Calu3 (cell line): Measurements from ENCODE around the gene PELI3. TPM values are rescaled to one million over a fixed set of nuclear protein-coding genes. Genes with fewer than 3 reads are reported as not detected.

Experiments used
- BruUV-seq: library from RNA; stranded (reverse); fragments of 400-500 nt; replicated peaks from 2 replicates; lab custom pipeline; 2021; lab: Mats Ljungman, UMichigan
- CTCF ChIA-PET: fragments of 300-600 bp; sonication (Branson Sonifier 250); formaldehyde crosslinking; loops from one replicate; lab custom pipeline; 2022; ENCODE audit warnings: antibody characterized with exemption; lab: Charles Lee
- DNase-seq: peaks from one replicate; pipeline ENCODE4 v3.0.0; 2022
- H3K27ac Mint-ChIP-seq: one replicate; pipeline ENCODE4 v1.8.0; 2022; ENCODE audit warnings: mixed read lengths; ENCODE audit not compliant: unreplicated experiment
- H3K27me3 Mint-ChIP-seq: one replicate; pipeline ENCODE4 v1.8.0; 2022; ENCODE audit warnings: mixed read lengths; ENCODE audit not compliant: unreplicated experiment
- H3K36me3 Mint-ChIP-seq: one replicate; pipeline ENCODE4 v1.8.0; 2022; ENCODE audit warnings: mild to moderate bottlenecking, moderate library complexity, mixed read lengths; ENCODE audit not compliant: insufficient read depth, unreplicated experiment
- H3K4me1 Mint-ChIP-seq: one replicate; pipeline ENCODE4 v1.8.0; 2022; ENCODE audit warnings: mild to moderate bottlenecking, low read depth, mixed read lengths; ENCODE audit not compliant: unreplicated experiment
- H3K4me3 Mint-ChIP-seq: one replicate; pipeline ENCODE4 v1.8.0; 2022; ENCODE audit warnings: mild to moderate bottlenecking, low read depth, moderate library complexity, mixed read lengths; ENCODE audit not compliant: unreplicated experiment
- H3K9me3 Mint-ChIP-seq: one replicate; pipeline ENCODE4 v1.8.0; 2022; ENCODE audit warnings: low read depth, mixed read lengths; ENCODE audit not compliant: unreplicated experiment
- intact Hi-C: fragments of 100-400 bp; cut with micrococcal nuclease; formaldehyde crosslinking; loops from one replicate; pipeline ENCODE4 v1.10.0; 2022; ENCODE audit not compliant: unreplicated experiment
- total RNA-seq: library from RNA; stranded (reverse); gene quantifications from 2 replicates; pipeline ENCODE4 v1.2.3, GENCODE V29; 2022
- TF ChIP-seq, protein P1 (sequence below): fragments of 200-600 bp; IDR thresholded peaks from one replicate; pipeline ENCODE4 v1.8.0; 2022; ENCODE audit warnings: antibody characterized with exemption; ENCODE audit not compliant: unreplicated experiment

PELI3 gene
- total RNA-seq, 1 experiment from 2014 or later: 7.6 TPM

DNA sequence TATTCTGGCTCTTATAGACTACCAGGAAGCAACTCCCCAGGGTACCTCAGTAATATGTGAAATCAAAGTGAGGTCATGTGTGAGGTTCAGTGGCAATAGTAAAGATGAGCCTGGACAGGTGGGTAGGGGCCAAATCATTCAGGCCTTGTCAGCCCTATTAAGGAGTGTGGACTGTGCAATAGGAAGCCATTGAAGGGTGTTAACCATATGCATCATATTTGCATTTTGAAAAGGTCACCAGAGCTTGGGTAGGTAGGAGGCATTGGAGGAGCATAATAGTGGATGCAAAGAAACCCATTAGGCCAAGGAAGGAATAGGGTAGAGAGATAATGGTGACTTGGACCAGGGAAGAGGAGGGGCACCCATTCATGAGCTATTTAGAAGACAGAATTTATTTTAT, 19.7 kb upstream of the PELI3 start:
- no peak for DNase-seq
- Mint-ChIP-seq H3K4me1 (no peaks in the 10 kb centered on the region), H3K27me3 (peaks cover 93% of the 10 kb centered on the region), H3K9me3 (no peaks in the 10 kb centered on the region), H3K36me3 (no peaks in the 10 kb centered on the region), H3K4me3 (no peak overlapping the region), H3K27ac (no peak overlapping the region)
- intact Hi-C loops: no loop called here
- no TSS peak for BruUV-seq
- CTCF ChIA-PET: no interaction called here
- TF ChIP-seq, protein P1, sequence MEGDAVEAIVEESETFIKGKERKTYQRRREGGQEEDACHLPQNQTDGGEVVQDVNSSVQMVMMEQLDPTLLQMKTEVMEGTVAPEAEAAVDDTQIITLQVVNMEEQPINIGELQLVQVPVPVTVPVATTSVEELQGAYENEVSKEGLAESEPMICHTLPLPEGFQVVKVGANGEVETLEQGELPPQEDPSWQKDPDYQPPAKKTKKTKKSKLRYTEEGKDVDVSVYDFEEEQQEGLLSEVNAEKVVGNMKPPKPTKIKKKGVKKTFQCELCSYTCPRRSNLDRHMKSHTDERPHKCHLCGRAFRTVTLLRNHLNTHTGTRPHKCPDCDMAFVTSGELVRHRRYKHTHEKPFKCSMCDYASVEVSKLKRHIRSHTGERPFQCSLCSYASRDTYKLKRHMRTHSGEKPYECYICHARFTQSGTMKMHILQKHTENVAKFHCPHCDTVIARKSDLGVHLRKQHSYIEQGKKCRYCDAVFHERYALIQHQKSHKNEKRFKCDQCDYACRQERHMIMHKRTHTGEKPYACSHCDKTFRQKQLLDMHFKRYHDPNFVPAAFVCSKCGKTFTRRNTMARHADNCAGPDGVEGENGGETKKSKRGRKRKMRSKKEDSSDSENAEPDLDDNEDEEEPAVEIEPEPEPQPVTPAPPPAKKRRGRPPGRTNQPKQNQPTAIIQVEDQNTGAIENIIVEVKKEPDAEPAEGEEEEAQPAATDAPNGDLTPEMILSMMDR: no peak

DNA sequence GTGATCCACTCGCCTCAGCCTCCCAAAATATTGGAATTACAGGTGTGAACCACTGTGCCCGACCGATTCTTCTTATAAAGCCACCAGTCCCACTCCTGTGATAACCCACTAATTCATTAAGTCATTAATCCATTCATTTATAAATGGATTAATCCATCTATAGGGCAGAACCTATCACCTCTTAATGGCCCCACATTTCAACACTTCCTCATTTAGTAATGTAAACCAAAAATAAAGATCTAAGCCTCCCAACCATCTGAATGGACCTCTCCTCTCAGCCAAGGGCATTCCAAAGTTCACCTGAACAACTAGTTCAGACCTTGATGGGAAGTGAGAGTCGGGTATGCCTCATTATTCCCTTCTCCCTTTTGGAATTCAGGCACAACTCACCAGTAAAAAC, 18.2 kb upstream of the PELI3 start:
- intact Hi-C loops: no loop called here
- no peak for DNase-seq
- Mint-ChIP-seq H3K4me3 (no peak overlapping the region), H3K27me3 (peaks cover 85% of the 10 kb centered on the region), H3K36me3 (no peaks in the 10 kb centered on the region), H3K9me3 (no peaks in the 10 kb centered on the region), H3K4me1 (no peaks in the 10 kb centered on the region), H3K27ac (no peak overlapping the region)
- no TSS peak for BruUV-seq
- TF ChIP-seq, protein P1: no peak
- CTCF ChIA-PET: interaction anchor here (1.2 kb wide), 1 partner anchor 10 kb away, joined by 3 read pairs; the partner anchor contains the start of gene MRPL11

DNA sequence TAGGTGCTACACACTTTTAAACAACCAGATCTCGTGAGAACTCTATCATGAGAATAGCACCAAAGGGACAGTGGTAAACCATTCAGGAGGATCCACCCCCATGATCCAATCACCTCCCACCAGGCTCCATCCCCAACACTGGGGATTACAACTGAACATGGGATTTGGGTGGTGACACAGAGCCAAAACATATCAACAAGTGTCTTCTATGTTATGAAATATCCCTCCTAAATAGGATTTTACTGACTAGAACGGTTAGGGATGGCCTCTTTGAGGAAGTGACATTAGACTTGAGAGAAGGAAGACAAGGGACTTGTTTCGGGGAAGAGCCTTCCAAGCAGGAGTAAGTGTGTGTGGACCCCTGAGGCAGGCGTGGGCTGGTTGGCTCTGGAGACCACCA, 16.1 kb upstream of the PELI3 start:
- no peaks in the 10 kb centered on the region for H3K36me3 Mint-ChIP-seq
- H3K4me3 Mint-ChIP-seq: no peak overlapping the region
- H3K27ac Mint-ChIP-seq: no peak overlapping the region
- intact Hi-C loops: no loop called here
- no peaks in the 10 kb centered on the region for H3K9me3 Mint-ChIP-seq
- CTCF ChIA-PET: no interaction called here
- no TSS peak for BruUV-seq
- no peak for DNase-seq
- TF ChIP-seq, protein P1: no peak
- H3K4me1 Mint-ChIP-seq: peaks cover 18% of the 10 kb centered on the region
- peaks cover 70% of the 10 kb centered on the region for H3K27me3 Mint-ChIP-seq

DNA sequence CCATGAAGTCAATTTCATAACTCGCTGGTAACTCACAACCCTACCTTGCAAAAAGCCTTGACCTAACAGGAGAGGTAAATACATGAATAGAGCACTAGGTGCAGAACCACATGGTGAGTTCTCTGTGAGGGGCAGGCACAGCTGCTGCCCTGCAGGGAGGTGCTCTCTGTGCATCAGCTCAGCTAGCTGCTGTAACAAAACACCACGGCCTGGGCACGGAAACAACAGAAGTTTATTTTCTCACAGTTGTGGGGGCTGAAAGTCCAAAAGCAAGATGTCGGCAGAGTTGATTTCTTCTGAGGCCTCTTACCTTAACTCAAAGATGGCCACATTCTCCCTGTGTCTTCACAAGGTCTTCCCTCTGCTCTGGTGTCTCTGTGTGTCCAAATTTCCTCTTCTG, 15.0 kb upstream of the PELI3 start:
- intact Hi-C loops: no loop called here
- Mint-ChIP-seq H3K9me3 (no peaks in the 10 kb centered on the region), H3K4me1 (peaks cover 18% of the 10 kb centered on the region), H3K4me3 (no peak overlapping the region), H3K27me3 (peaks cover 59% of the 10 kb centered on the region), H3K27ac (no peak overlapping the region), H3K36me3 (no peaks in the 10 kb centered on the region)
- no TSS peak for BruUV-seq
- CTCF ChIA-PET: no interaction called here
- DNase-seq: no peak
- TF ChIP-seq, protein P1: no peak
